ENCODE data around the gene ERICH6.

ERICH6 gene

GRCh38 chr3:150687613-150688012, 16.1 kb downstream of the ERICH6 start:
- Histone ChIP-seq H3K27me3 (ENCODE audit: insufficient read depth, low read length) (no peaks in the 10 kb centered on the region), H3K36me3 (ENCODE audit: insufficient read depth, low read length) (no peaks in the 10 kb centered on the region), H2AFZ (ENCODE audit: low read depth, low read length) (no peak overlapping the region), H3K9me3 (ENCODE audit: low read length) (peaks cover 3% of the 10 kb centered on the region), H3K4me1 (ENCODE audit: insufficient read depth, low read length) (no peaks in the 10 kb centered on the region), H3K4me3 (ENCODE audit: low read length) (no peak overlapping the region)

DNA sequence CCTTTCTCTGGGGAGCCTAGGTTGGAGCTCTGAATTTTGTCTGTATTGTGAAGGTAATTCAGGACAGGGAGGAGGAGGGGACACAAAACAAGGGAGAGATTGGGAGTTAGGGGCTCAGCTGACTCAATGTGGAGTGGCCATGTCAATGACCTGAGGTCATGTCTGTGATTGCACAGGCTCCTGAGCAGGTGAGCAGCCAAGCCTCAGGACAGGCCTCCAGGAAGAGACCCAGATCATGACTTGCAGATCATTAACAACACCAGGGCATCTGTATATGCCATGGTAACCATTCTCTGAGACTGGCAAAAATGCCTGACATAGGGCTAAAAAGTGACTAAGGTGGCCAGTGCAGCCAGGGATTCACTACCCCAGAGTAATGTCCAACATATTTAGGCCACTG, 20.9 kb downstream of the ERICH6 start:
- H3K36me3 ChIP-seq (ENCODE audit: insufficient read depth, low read length) = no peaks in the 10 kb centered on the region
- no peaks in the 10 kb centered on the region for H3K9me3 ChIP-seq (ENCODE audit: low read length)
- no peak overlapping the region for H3K4me3 ChIP-seq (ENCODE audit: low read length)
- no peaks in the 10 kb centered on the region for H3K4me1 ChIP-seq (ENCODE audit: insufficient read depth, low read length)
- no peak overlapping the region for H2AFZ ChIP-seq (ENCODE audit: low read depth, low read length)
- no peaks in the 10 kb centered on the region for H3K27me3 ChIP-seq (ENCODE audit: insufficient read depth, low read length)

DNA sequence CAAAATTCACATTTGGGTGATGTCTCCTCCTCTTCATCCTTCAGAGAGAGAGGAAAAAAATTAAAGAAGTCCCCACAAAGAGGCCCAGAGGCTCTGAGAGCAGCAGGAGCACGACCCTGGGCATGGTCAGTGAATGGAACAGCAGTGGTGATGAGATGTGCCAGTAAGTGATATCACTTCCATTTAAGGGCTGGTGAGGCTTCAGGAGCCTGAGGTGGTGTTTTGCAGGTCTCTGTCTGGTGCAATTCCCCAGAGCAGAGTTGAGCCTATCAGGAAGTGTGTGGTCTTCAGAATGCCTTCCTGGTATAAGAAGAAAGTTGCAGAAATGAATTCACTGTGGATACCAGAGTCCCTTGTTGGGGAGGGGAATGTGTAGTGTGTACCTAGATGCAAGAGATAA, 21.4 kb downstream of the ERICH6 start:
- Histone ChIP-seq H3K27me3 (ENCODE audit: insufficient read depth, low read length) (no peaks in the 10 kb centered on the region), H3K36me3 (ENCODE audit: insufficient read depth, low read length) (no peaks in the 10 kb centered on the region), H3K9me3 (ENCODE audit: low read length) (no peaks in the 10 kb centered on the region), H3K4me3 (ENCODE audit: low read length) (no peak overlapping the region), H2AFZ (ENCODE audit: low read depth, low read length) (no peak overlapping the region), H3K4me1 (ENCODE audit: insufficient read depth, low read length) (no peaks in the 10 kb centered on the region)

DNA sequence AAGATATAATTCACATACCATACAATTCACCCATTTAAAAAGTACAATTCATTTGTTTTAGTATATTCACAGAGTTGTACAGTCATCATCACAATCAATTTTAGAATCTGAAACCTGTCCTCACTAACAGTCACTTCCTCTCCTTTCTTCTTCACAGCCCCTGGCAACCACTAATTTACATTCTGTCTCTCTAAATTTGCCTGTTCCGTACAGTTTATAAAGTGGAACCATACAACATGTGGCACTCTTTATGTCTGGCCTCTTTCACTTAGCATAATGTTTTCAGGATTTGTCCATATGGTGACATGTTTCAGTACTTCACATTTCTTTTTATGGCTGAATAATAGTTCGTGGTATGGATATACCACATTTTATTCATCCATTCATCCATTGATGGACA, 22.7 kb downstream of the ERICH6 start:
- Histone ChIP-seq H3K9me3 (ENCODE audit: low read length) (no peaks in the 10 kb centered on the region), H3K4me3 (ENCODE audit: low read length) (no peak overlapping the region), H3K36me3 (ENCODE audit: insufficient read depth, low read length) (no peaks in the 10 kb centered on the region), H3K27me3 (ENCODE audit: insufficient read depth, low read length) (no peaks in the 10 kb centered on the region), H2AFZ (ENCODE audit: low read depth, low read length) (no peak overlapping the region), H3K4me1 (ENCODE audit: insufficient read depth, low read length) (no peaks in the 10 kb centered on the region)

- Histone ChIP-seq H3K27me3 (ENCODE audit: insufficient read depth, low read length) (no peaks in the 10 kb centered on the region), H3K4me3 (ENCODE audit: low read length) (no peak overlapping the region), H3K4me1 (ENCODE audit: insufficient read depth, low read length) (no peaks in the 10 kb centered on the region), H3K36me3 (ENCODE audit: insufficient read depth, low read length) (no peaks in the 10 kb centered on the region), H3K9me3 (ENCODE audit: low read length) (no peaks in the 10 kb centered on the region), H2AFZ (ENCODE audit: low read depth, low read length) (no peak overlapping the region)
Measured at GRCh38 chr3:150680562-150680961, 23.2 kb downstream of the ERICH6 start.

GRCh38 chr3:150675587-150675986, 28.1 kb downstream of the ERICH6 start:
- no peaks in the 10 kb centered on the region for H3K36me3 ChIP-seq (ENCODE audit: insufficient read depth, low read length)
- no peaks in the 10 kb centered on the region for H3K27me3 ChIP-seq (ENCODE audit: insufficient read depth, low read length)
- no peak overlapping the region for H2AFZ ChIP-seq (ENCODE audit: low read depth, low read length)
- no peak overlapping the region for H3K4me3 ChIP-seq (ENCODE audit: low read length)
- H3K4me1 ChIP-seq (ENCODE audit: insufficient read depth, low read length) = no peaks in the 10 kb centered on the region
- no peaks in the 10 kb centered on the region for H3K9me3 ChIP-seq (ENCODE audit: low read length)

- Histone ChIP-seq H3K27me3 (ENCODE audit: insufficient read depth, low read length) (no peaks in the 10 kb centered on the region), H3K36me3 (ENCODE audit: insufficient read depth, low read length) (no peaks in the 10 kb centered on the region), H3K9me3 (ENCODE audit: low read length) (no peaks in the 10 kb centered on the region), H3K4me1 (ENCODE audit: insufficient read depth, low read length) (no peaks in the 10 kb centered on the region), H2AFZ (ENCODE audit: low read depth, low read length) (no peak overlapping the region), H3K4me3 (ENCODE audit: low read length) (no peak overlapping the region)
Measured at GRCh38 chr3:150673966-150674365, 29.8 kb downstream of the ERICH6 start.

DNA sequence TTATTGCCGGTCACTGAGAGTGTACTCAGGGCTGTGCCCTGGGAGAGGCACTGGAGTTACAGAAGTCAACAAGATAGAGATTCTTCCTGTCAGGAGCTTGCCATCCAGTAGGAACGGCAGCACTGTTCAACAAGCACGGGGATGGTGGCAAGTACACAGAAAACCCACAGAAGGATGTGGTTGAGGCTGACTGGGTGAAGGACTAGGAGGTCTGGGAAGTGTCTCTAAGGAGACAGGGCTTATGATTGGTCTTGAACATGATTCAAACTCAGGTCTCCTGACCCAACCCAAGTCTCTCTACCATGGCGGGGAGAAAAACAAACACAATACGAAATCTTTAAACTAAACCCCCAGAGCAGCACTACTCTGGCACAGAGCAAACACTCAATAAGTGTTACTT, 37.6 kb downstream of the ERICH6 start:
- Histone ChIP-seq H3K4me1 (ENCODE audit: insufficient read depth, low read length) (no peaks in the 10 kb centered on the region), H3K27me3 (ENCODE audit: insufficient read depth, low read length) (no peaks in the 10 kb centered on the region), H3K4me3 (ENCODE audit: low read length) (no peak overlapping the region), H3K36me3 (ENCODE audit: insufficient read depth, low read length) (no peaks in the 10 kb centered on the region), H3K9me3 (ENCODE audit: low read length) (no peaks in the 10 kb centered on the region), H2AFZ (ENCODE audit: low read depth, low read length) (no peak overlapping the region)

DNA sequence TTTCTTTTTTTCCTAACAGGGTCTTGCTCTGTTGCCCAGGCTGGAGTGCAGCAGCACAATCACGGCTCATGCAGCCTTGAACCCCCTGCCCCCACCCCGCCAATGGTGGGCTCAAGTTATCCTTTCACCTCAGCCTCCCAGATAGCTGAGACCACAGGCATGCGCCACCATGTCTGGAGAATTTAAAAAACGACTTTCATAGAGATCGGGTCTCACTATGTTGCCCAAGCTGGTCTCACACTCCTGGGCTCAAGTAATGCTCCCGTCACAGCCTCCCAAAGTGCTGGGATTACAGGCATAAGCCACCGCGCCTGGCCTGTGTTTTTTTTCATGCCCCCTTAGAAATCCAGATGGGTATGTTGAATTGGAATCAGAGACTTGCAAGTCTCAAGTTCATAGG, 40.3 kb downstream of the ERICH6 start:
- Histone ChIP-seq H2AFZ (ENCODE audit: low read depth, low read length) (no peak overlapping the region), H3K36me3 (ENCODE audit: insufficient read depth, low read length) (no peaks in the 10 kb centered on the region), H3K27me3 (ENCODE audit: insufficient read depth, low read length) (no peaks in the 10 kb centered on the region), H3K9me3 (ENCODE audit: low read length) (no peaks in the 10 kb centered on the region), H3K4me1 (ENCODE audit: insufficient read depth, low read length) (no peaks in the 10 kb centered on the region), H3K4me3 (ENCODE audit: low read length) (no peak overlapping the region)

DNA sequence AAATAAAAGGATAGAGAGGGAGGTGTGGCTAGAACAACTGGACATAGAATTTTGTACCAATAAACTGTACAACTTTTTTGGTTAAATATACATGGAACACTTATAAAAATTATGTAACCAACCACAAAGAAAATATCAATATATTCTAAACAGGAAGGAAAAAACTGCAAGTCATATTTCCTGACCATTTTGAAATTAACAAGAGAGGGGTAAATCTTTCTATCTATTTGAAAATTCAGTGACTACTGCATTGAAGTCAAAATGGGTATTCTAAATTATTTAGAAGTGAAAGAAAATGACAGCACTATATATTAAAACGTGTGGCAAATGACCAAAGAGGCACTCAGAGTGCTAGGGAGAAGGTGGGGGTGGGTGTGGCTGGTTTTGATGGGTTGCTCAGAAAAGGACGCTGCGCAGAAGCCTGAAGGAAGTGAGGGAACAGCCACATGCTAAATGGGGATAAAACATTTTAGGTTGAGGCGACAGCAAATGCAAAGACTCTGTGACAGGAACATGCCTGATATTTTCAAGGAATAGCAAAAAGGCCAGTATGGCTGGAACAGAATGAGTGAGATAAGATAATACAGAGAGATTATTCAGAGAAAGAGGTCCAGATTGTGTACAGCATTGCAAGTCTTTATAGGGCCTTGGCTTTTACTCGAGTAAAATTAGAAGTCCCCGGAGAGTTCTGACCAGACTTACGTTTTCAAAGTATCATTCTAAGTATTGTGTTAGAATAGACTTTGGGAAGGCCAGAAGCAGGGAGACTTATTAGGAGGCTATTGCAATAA, 41.1 kb downstream of the ERICH6 start:
- Histone ChIP-seq H3K4me3 (ENCODE audit: low read length) (no peak overlapping the region), H3K36me3 (ENCODE audit: insufficient read depth, low read length) (no peaks in the 10 kb centered on the region), H2AFZ (ENCODE audit: low read depth, low read length) (no peak overlapping the region), H3K4me1 (ENCODE audit: insufficient read depth, low read length) (no peaks in the 10 kb centered on the region), H3K9me3 (ENCODE audit: low read length) (no peaks in the 10 kb centered on the region), H3K27me3 (ENCODE audit: insufficient read depth, low read length) (no peaks in the 10 kb centered on the region)

DNA sequence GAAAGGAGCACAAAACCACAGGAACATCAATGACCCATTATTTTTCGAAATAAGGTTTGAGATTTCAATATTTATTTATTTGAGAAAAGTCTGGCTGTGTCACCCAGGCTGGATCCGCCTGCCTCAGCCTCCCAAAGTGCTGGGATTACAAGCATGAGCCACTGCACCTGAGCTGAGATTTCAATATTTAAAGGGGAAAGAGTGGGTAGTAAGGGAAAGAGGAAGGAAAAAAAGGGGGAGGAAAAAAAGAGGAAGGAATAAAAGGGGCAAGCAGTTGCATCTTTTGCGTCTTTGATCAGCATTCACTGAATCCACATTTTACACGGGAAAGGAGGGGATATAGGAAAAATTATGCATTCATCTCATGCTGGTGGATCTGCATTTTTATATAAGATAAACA, 47.4 kb downstream of the ERICH6 start:
- Histone ChIP-seq H3K4me3 (ENCODE audit: low read length) (no peak overlapping the region), H3K9me3 (ENCODE audit: low read length) (no peaks in the 10 kb centered on the region), H3K27me3 (ENCODE audit: insufficient read depth, low read length) (no peaks in the 10 kb centered on the region), H2AFZ (ENCODE audit: low read depth, low read length) (no peak overlapping the region), H3K36me3 (ENCODE audit: insufficient read depth, low read length) (no peaks in the 10 kb centered on the region), H3K4me1 (ENCODE audit: insufficient read depth, low read length) (no peaks in the 10 kb centered on the region)

- Histone ChIP-seq H3K4me3 (ENCODE audit: low read length) (no peak overlapping the region), H3K9me3 (ENCODE audit: low read length) (no peaks in the 10 kb centered on the region), H3K27me3 (ENCODE audit: insufficient read depth, low read length) (no peaks in the 10 kb centered on the region), H3K4me1 (ENCODE audit: insufficient read depth, low read length) (no peaks in the 10 kb centered on the region), H3K36me3 (ENCODE audit: insufficient read depth, low read length) (no peaks in the 10 kb centered on the region), H2AFZ (ENCODE audit: low read depth, low read length) (no peak overlapping the region)
Measured at GRCh38 chr3:150653110-150653561, 50.6 kb downstream of the ERICH6 start.

- Histone ChIP-seq H3K4me3 (ENCODE audit: low read length) (no peak overlapping the region), H3K36me3 (ENCODE audit: insufficient read depth, low read length) (no peaks in the 10 kb centered on the region), H3K9me3 (ENCODE audit: low read length) (no peaks in the 10 kb centered on the region), H3K27me3 (ENCODE audit: insufficient read depth, low read length) (no peaks in the 10 kb centered on the region), H2AFZ (ENCODE audit: low read depth, low read length) (no peak overlapping the region), H3K4me1 (ENCODE audit: insufficient read depth, low read length) (peaks cover 4% of the 10 kb centered on the region)
Measured at GRCh38 chr3:150640256-150640655, 63.5 kb downstream of the ERICH6 start.

DNA sequence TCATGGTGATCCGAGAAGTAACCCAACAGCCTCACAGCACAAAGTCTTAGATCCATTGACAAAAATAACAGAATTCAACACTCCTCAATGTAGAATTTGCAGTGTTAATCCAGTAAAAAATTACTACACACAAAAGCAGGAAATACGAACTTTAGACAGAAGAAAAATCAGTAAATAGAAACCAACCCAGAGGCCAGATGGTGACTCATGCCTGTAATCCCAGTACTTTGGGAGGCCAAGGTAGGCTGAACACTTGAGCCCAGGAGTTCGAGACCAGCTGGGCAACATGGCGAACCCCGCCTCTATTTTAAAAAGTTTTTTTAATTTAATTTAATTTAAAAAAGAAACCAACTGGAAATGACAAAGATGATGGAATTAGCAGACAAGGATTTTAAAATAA, 64.5 kb downstream of the ERICH6 start:
- Histone ChIP-seq H3K27me3 (ENCODE audit: insufficient read depth, low read length) (no peaks in the 10 kb centered on the region), H3K4me3 (ENCODE audit: low read length) (no peak overlapping the region), H3K9me3 (ENCODE audit: low read length) (no peaks in the 10 kb centered on the region), H3K4me1 (ENCODE audit: insufficient read depth, low read length) (peaks cover 7% of the 10 kb centered on the region), H2AFZ (ENCODE audit: low read depth, low read length) (no peak overlapping the region), H3K36me3 (ENCODE audit: insufficient read depth, low read length) (no peaks in the 10 kb centered on the region)
